ENCODE results near the gene SETDB2.

The SETDB2 gene

DNA sequence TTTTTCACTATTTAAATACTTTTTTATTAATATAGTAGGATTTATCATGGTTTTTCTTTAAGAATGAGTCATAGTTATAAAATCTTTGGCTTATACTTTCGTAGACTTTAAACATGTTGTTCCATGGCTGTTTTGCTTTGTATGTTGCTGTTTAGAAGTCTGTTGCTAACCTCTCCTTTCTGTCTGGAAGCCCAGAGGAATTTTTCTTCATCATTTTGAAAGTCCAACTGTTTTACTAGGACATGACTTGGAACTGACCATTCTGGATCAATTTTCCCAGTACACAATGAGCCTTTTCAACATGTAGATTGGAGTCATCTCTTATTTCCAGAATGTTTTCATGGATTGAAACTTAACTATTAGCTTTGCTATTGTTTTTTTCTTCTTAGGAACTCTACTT, 8.1 kb upstream of the SETDB2 start:
- DNase-seq = no peak

DNA sequence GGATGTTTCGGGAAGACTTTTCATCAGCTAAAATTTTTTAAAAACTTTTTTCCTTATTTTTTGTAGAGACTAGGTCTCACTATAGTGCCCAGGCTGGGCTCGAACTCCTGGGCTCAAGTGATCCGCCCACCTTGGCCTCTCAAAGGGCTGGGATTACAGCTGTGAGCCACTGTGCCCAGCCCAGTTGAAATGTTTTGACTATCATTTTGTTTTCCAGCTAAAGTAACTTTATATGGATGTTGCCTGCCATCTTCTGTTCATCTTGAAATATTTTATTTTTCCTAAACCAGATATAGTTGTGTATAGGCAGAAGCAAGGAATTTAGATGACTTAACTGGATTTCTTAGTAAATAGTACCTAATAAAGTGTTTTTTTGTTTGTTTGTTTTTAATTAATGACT, 7.2 kb upstream of the SETDB2 start:
- DNase-seq = no peak

DNA sequence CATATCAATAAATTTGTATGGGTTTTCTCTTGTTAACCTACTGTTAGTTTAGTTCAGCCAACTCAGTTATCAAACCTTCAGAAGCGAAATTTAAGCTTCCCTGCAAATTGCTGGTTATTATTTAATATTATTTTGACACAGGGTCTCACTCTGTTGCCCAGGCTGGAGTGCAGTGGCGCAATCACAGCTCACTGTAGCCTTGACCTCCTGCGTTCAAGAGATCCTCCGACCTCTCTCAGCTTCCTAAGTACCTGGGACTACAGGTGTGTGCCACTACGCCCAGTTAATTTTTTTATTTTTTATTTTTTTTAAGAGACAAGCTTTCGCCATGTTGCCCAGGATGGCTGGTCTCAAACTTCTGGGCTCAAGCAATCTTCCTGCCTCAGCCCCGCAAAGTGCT, 6.4 kb upstream of the SETDB2 start:
- DNase-seq = no peak

DNA sequence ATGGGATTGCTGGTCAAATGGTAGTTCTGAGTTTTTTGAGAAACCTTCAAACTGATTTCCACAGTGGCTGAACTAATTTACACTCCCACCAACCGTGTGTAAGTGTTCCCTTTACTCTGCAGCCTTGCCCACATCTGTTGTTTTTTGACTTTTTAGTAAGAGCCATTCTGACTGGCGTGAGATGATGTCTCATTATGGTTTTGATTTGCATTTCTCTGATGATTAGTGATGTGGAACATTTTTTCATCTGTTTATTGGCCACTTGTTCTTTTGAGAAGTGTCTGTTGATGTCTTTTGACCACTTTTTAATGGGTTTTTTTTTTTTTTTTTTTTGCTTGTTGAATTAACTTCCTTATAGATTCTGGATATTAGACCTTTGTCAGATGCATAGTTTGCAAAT, 4.5 kb upstream of the SETDB2 start:
- DNase-seq = no peak

DNA sequence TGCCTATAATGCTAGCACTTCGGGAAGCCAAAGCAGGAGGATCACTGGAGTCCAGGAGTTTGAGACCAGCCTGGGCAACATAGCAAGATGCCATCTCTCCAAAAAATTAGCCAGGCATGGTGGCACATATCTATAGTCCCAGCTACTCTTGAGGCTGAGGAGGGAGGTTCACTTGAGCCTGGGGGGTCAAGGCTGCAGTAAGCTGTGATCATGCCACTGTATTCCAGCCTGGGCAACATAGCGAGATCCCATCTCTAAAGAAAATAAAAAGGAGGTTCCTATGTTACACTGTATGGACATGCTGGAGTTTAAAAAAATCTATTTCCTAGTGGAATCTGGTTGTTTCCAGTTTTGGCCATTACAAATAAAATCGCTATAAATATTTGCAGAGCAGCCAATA, 2.8 kb upstream of the SETDB2 start:
- DNase-seq = no peak

DNA sequence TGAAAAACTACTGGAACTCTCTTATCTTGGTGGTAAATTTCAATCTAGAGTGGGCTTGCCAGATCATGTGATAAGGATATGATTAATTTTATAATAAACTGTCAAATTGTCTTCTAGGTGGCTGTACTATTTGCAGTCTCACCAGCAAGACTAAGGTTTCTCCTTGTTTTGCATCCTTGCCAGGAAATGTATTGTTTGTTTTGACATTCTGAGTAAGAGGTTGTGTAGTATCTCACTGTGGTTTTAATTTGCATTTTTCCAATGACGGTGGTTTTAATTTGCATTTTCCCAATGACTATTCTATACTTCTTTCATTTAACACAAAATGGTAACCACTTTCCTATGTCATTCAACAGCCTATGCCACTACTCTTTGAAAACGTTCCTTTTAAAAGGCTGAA, 2.2 kb upstream of the SETDB2 start:
- peak in 1 of 5 donors; percentile 63 for DNase-seq

DNA sequence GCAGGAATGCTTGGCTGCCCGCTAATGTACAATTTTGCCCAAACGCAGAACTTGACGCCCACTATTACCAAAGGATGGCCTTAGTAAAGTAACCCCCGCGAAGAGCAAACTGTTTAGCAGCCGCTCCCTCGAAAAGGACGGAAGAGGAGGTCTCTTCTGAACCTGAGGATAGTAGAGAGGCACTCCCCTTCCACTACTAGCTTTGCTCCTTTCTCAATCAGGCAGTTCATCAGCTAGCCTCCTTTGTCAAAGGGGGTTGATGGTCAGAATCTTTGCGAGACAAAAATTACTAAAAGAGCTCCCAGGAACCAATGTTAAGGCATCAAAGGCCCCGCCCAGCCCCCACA, 744 bp upstream of the SETDB2 start:
- no peak for DNase-seq

DNA sequence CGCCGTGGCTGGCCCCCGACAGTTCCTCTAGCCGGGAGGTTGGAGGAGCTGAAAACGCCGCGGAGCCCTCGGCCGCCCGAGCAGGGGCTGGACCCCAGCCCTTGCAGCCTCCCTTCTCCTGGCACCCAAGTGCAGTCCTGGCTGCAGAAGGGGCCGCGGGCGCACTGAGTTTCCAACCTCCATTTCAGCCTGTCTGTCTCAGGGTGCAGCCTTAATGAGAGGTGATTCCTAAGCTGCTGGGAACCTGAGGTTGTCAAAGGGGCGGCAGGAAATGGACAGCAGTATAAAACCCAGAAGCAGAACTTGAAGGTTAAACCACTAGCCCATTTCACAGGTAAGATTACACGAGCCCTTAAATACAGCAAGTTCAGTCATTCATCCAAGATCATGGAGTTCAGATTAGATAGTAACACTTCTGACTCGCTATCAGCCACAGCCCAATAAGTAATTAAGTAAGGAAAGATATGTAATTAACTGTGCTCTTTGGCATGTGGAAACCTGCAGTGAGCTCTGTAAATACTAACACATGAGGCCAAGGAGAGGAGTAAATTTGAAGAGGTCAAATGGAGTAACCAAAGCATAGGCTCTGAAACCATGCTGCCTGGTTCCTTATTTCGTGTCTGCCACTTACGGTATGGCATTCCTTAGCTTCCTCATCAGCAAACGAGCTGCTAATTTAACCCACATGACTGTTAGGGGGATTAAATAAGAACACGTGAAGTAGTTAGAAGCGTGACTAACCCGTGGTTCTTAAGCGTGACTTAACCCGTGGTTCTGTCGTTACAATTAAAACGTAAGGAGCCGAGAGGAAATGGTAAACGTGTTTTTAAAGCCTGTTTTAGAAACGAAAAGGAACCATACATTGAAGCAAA, 686 bp downstream of the SETDB2 start:
- DNase-seq = peak in 3 of 5 donors; percentile 17 to 50 (median 29)

DNA sequence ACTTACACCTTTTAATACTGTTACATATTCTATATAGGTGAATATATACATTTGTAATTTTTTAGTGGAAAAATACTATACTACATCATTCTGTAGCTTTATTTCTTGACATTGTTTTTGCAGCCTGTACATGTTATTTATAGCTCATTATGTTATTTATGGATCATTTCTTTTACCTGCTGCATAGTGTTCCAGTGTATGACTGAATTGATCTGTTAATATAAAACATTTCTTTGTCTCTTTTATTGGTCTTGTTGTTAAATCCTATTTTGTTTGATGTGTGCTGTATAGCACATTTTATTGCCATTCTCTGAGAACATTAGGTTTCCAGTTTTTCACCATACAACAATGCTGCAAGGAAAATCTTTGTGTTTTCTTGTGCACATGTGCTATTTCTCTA, 2.4 kb downstream of the SETDB2 start:
- no peak for DNase-seq

DNA sequence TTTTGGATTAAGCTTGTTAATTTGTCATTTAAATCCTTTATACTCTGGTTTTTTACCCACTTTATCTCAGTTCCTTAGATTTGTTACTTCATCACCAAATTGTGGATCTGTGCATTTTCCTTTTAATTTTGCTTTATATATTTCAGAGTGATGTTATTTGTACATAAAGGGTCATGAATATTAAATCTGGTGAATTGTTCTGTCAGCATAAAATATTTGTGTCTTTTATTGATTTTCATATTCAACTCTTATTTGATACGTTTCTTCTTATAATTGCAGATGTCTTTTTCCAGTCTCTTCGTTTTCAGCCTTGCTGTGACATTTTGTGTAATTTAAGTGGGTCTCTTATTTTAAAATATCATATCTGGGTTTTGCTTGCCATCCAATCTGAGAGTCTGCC, 4.7 kb downstream of the SETDB2 start:
- no peak for DNase-seq

DNA sequence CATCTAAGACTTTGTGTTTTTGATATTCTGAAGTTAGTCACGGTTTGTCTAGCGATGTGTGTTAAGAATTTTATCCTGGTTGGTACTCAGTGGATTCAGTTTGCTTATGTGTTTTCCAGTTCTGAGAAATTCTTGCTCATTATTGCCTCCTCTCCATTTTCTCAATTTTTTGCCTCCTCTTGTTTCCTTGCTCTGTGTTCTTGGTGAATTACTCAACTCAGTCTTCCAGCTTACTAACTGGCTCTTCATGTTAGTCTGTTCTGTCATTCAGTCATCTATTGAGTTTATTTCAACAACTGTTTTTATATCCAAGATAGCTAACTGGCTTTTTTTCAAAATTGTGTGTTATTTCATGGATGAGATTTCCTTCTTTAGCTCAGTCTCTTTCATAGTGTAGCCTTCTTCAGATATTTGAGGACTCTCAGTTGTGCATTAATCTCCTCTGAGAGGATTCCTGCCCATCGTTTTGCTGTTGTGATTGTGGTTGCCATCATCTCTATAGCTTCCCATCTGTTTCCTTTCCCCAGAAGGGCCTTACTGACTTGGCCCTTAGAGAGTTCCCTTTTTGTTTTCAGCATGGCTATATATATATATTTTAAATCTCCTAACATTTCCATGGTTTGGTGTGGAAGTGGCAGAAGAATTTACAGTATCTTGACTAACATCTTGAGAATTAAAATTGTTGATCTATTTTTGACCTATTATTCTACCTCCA, 6.2 kb downstream of the SETDB2 start:
- DNase-seq = peak in 1 of 5 donors; percentile 9

DNA sequence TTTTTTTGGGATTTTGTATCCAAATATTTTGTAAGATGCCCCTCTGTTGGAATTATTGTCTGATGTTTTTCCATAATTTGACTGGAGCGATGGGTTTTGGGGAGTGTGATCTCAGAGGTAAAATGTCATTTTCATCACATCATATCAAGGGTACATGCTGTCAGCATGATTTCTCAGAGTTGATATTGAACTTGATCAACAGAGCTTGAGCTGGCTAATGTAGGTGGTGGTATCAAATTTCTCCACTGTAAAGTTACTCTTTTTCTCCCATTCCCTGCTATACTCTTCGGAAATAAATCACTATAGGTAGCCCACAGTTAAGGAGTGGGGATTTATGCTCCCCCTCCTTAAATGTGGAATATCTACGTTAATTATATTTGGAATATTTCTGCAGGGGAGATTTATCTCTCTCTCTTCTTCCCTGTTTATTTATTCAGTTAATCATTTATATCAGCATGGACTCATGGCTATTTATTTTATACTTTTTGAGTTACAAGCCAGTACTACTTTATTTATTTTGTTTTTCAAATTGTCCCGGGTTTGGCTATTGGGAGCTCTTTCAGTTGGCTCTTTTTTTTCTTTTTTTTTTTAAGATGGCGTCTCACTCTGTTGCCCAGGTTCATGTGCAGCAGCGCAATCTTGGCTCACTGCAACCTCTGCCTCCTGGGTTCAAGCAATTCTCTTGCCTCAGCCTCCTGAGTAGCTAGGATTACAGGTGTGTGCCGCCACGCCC, 8.8 kb downstream of the SETDB2 start:
- DNase-seq = no peak

DNA sequence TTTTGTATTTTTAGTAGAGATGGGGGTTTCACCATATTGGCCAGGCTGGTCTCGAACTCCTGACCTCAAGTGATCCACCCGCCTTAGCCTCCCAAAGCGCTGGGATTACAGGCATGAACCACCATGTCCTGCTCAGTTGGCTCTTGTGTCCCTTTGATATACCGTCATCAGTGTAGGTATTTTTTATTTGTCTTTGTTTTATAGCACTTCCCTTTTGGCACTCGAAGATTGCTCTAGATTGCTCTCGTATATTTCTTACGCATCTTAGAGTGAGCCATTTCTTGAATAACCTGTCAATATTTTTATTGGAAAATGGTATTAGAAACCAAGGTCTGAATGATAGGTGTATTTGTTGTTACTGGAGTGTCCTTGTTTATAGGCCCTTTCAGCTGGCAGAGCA, 9.4 kb downstream of the SETDB2 start:
- no peak for DNase-seq

DNA sequence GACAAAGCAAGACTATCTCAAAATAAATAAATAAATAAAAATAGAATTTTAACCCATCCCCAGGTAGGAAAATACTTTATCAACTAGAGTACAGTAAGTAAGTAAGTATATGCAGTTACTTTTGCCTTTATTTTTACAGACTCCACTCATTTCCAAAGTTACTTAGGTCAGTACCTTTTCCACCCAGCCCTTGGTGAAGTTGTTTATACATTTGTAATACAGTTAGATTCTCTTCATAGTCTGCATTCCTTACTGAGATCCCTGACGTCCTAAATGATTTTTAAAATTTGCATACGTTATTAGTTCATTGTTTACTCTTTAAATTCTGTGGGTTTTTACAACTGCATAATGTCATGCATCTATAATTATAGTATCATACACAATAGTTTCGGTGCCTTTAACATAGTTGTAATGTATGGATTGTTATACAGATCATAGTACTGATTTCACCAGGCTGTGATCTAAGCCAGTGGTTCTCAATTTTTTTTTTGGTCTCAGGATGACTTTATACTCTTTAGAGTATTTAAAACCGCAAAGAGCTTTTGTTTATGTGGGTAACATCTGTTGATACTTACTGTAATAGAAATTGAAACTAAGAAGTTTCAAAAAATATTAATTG, 10.4 kb downstream of the SETDB2 start:
- DNase-seq = peak in 1 of 5 donors; percentile 72

DNA sequence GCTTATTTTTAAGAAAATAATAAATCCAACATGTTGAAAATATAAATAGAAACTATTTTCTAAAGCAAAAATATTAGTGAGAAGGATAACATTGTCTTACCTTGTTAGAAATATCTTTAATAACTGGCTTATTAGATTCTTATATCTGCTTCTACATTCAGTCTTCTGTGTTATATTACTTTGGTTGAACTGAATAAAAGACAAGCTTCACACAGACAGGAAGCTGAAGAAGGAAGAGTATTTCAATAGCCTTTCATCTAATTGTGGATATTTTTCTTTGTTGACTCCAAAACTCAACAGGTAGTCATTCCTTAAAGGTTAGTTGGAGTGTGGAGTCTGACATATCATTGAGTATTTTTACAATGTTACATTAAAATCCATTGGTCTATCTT, 10.9 kb downstream of the SETDB2 start:
- no peak for DNase-seq

DNA sequence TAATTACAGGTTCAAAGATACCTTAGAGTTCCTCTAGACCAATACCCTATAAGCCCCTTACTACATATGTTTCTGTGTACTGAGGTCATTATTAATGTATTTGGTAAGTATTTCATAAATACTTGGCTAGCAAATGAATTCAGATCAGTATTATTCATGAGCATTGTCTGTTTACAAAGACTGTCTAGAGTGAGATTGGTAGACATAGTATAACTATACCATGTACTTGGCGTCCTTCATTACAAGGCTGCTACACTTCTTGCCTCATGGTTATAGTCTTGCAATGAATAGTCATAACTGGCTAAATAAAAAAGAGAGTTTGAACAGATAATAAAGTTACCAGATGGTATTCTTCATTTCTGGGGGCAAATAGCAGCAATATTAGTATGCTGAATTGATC, 12.1 kb downstream of the SETDB2 start:
- DNase-seq = no peak

DNA sequence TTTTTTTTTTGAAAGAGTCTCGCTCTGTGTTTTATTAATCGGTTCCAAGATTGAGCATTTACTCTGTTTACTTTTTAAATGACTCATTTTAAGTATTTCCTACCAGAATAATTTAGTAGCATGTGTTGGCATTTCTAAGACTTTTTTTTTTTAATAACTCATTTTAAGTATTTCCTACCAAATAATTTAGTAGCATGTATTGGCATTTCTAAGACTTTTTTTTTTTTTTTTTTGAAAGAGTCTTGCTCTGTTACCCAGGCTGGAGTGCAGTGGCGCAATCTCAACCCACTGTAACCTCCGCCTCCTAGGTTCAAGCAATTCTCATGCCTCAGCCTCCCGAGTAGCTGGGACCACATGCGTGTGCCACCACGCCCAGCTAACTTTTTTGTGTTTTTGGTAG, 13.1 kb downstream of the SETDB2 start:
- DNase-seq = no peak

DNA sequence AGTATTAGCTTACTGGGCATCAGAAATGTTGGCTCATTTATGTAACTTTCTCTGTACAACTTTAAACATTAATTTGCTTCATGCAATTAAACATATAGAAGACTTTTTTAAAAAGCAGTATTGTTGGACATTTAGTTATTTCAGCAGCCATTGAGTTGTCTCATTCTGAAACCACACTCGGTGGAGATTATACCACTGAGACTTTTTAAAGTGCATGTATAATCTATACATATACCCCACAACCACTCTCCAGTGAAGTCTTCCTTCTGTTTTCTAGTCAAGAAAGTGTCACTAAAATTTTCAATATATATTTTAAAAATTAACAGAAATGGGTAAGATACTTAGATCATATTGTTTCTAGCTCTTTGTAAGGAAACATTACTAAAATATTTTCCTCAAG, 15.5 kb downstream of the SETDB2 start:
- no peak for DNase-seq

DNA sequence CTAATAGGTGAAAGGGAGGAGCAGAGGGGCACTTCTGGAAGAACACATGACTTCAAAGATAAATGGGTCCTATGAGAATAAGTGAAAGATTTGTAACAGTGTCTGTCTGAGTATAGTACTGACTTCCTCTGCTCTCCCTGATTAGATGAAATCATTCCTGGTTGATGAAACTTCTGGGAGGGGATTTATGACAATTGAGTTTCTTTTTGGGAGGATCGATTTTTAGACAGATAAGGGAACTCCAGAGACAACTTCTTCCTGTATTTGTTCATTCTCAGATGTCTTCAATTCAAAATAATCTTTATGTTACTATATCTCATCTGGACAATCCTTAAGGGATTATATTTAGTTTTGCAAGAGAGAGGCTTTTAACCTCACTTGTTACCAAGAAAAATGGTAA, 20.0 kb downstream of the SETDB2 start:
- no peak for DNase-seq

DNA sequence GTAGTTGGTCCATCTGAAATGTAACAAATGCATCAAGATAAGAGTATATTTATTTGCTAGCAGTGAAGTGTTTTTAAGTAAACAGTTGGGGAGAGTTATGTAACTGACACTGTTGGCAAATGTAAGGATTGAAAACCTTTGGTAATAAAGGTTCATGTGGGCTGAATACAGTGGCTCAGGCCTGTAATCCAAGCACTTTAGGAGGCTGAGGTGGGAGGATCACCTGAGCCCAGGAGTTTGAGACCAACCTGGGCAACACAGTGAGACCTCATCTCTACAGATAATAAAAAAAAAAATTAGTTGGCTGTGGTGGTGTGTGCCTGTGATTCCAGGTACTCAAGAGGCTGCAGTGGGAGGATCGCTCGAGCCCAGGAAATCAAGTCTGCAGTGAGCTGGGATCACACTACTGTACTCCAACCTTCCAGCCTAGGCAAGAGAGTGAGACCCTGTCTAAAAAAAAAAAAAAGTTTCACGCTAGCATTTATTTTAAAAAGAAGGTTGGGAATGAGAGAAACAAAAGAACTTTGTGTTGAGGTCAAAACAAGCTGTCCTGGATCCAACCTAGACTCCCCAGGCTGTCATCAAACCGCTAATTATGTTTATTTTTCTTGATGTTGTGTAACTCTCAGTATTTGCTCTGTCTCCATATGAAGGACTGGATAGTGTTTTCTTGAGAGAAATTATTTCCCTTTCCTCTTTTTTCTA, 20.7 kb downstream of the SETDB2 start:
- no peak for DNase-seq

DNA sequence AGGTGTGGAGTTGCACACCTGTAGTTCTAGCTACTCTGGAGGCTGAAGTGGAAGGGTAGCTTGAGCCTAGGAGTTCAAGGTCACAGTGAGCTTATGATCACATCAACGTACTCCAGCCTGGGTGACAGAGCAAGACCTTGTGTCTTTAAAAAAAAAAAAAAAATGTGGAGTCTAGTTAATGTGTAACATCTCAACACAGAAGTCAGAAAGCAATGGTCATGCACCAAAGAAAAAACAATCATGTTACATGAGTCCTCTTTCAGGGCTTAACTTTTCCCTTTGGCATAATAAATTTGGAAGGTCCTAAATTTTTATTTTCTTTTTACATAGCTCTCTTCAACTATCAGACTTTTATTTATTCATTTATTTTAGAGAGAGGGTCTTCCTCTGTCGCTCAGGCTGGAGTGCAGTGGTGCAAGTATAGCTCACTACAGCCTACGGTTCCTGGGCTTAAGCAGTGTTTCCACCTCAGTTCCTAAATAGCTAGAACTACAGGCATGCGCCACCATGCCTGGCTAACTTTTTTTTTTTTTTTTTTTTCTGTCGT, 22.3 kb downstream of the SETDB2 start:
- no peak for DNase-seq

DNA sequence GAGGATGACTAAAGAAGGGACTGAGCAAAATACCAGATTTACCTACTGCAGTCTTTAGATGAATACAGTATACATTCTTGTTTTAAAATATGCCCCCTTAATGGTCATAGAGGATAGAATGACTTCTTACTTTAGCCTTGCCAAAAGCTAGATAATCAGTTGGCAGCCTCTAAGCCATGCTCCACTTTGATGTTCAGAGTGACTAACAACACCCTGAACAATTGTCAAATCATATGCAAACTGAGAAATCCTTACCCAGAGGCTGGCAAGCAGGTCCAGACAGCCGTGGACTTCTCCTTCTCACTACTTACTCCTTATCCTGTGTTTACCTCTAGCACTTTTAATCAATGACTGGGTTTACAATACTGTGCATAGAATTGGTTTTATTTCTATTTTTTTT, 28.1 kb downstream of the SETDB2 start:
- no peak for DNase-seq

All from T-helper 1 cell (primary cell).